K562 (cell line): ENCODE data around the gene RPL28.

ENCODE experiments used
- FOSL1 ChIP-seq: fragments of 200-800 bp; sonication (Bioruptor generic); conservative IDR thresholded peaks from 2 replicates; pipeline ENCODE4 v1.6.1; 2016; ENCODE audit warnings: missing genetic modification characterization, missing compliant biosample characterization
- RAD21 ChIP-seq, 2 experiments: fragments of 250-450 bp in 1 of 2; fragments of 450-650 bp in 1 of 2; sonication (Bioruptor Pico) in 1 of 2; formaldehyde crosslinking in 1 of 2; IDR thresholded peaks in 1 of 2; conservative IDR thresholded peaks in 1 of 2; 2 replicates each; pipeline versions ENCODE4 v1.4.0 to v1.8.0; 2020 to 2022; ENCODE audit warnings: mild to moderate bottlenecking in 2 of 2, moderate library complexity in 1 of 2
- RBM25 ChIP-seq: fragments of 200-400 bp; formaldehyde crosslinking; IDR thresholded peaks from 2 replicates; pipeline ENCODE4 v1.6.1; 2018; ENCODE audit warnings: low read length, low read depth, moderate library complexity; ENCODE audit not compliant: severe bottlenecking
- SMAD2 ChIP-seq: fragments of 150-350 bp; IDR thresholded peaks from 2 replicates; pipeline ENCODE4 v1.6.1; 2014; ENCODE audit warnings: low read depth, mild to moderate bottlenecking, low read length
- ZBTB11 ChIP-seq, 3 experiments: fragments of 200-800 bp in 1 of 3; fragments of 250-450 bp in 1 of 3; fragments of 450-650 bp in 1 of 3; sonication (Bioruptor Pico) in 1 of 3; sonication (Bioruptor generic) in 1 of 3; formaldehyde crosslinking in 1 of 3; IDR thresholded peaks; 2 replicates each; pipeline versions ENCODE4 v1.6.1 to v1.8.0; 2016 to 2022; ENCODE audit warnings: mild to moderate bottlenecking in 2 of 3, missing genetic modification characterization in 2 of 3, missing compliant biosample characterization in 1 of 3, moderate library complexity in 1 of 3
- TF ChIP-seq, protein P1 (sequence below): fragments of 450-650 bp; IDR thresholded peaks from 2 replicates; pipeline ENCODE4 v1.6.1; 2016; ENCODE audit warnings: low read depth, mild to moderate bottlenecking, moderate library complexity
- TF ChIP-seq, protein P2 (sequence below), 3 experiments: IDR thresholded peaks in 2 of 3; conservative IDR thresholded peaks in 1 of 3; 2 replicates each; pipeline ENCODE4 v1.5.1; 2011 to 2012; ENCODE audit warnings: low read length in 3 of 3, mild to moderate bottlenecking in 3 of 3, control low read depth in 2 of 3, improper control_type of control experiment in 1 of 3, inconsistent platforms in 1 of 3, low read depth in 1 of 3, mixed read lengths in 1 of 3, moderate library complexity in 1 of 3; ENCODE audit not compliant: insufficient read depth in 2 of 3

DNA sequence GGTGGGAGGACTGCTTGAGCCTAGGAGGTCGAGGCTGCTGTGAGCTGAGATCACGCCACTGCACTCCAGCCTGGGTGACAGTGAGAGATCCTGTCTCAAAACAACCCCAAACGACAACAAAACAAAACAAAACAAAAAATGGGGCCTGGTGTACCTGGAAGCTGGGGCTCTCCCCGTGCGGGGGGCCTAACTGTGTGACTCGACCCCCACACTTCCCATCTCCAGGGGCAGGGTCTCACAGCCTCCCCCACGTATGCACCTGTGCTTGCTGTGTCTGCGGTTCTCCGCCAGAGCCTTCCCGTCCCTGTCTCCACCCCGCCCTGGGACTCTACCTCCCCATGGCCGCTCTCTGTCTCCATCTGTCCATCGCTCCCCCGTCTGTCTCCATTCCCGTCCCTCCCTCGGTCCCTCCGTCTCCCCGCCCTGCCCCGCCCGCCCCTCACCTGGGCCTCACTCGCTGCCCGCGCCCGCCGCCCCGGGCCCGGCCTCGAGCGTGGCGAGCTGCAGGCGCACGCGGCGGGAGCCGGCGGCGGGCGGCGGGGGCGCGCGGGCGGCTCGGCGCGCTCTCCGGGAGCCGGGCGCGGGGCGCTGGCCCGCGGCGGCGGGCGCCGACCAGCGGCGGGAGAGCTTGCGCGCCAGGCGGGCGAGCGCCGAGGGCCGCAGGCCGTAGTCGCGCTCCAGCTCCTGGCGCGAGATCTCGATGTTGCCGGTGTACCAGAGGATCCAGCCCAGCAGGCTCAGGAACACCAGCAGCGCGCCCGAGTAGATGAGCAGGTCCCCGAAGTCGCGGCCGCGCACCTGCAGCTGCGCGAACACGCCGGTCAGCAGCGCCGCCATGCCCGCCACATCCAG lies 2.2 kb upstream of the RPL28 start:
- TF ChIP-seq, protein P1, sequence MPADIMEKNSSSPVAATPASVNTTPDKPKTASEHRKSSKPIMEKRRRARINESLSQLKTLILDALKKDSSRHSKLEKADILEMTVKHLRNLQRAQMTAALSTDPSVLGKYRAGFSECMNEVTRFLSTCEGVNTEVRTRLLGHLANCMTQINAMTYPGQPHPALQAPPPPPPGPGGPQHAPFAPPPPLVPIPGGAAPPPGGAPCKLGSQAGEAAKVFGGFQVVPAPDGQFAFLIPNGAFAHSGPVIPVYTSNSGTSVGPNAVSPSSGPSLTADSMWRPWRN, result no peak
- TF ChIP-seq ZBTB11 (CRISPR knock-in tag; IDR thresholded peaks at IDR 0.05), result peak in 1 of 3 experiments; percentile 42; a peak in 1 of 6 replicates
- TF ChIP-seq, protein P2, sequence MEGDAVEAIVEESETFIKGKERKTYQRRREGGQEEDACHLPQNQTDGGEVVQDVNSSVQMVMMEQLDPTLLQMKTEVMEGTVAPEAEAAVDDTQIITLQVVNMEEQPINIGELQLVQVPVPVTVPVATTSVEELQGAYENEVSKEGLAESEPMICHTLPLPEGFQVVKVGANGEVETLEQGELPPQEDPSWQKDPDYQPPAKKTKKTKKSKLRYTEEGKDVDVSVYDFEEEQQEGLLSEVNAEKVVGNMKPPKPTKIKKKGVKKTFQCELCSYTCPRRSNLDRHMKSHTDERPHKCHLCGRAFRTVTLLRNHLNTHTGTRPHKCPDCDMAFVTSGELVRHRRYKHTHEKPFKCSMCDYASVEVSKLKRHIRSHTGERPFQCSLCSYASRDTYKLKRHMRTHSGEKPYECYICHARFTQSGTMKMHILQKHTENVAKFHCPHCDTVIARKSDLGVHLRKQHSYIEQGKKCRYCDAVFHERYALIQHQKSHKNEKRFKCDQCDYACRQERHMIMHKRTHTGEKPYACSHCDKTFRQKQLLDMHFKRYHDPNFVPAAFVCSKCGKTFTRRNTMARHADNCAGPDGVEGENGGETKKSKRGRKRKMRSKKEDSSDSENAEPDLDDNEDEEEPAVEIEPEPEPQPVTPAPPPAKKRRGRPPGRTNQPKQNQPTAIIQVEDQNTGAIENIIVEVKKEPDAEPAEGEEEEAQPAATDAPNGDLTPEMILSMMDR (IDR thresholded peaks at IDR 0.05 in 2 of 3, conservative IDR thresholded peaks at IDR 0.05 in 1 of 3; ENCODE audit: insufficient read depth in 2 of 3, low read depth in 1 of 3, low read length in 3 of 3), result peak in 2 of 3 experiments; percentile 38 to 61; a peak in 4 of 6 replicates
- peak; percentile 9 to 44; a peak in 2 of 4 replicates for TF ChIP-seq RAD21 (CRISPR knock-in tag; conservative IDR thresholded peaks at IDR 0.05 in 1 of 2, IDR thresholded peaks at IDR 0.05 in 1 of 2)
- TF ChIP-seq FOSL1 (tag), result no peak
- no peak for TF ChIP-seq RBM25
- no peak for TF ChIP-seq SMAD2
